ENCODE results near the gene RPS10.
"Not testable (repeated sequence)": the region's sequence is repeated elsewhere in the genome, so short reads cannot be mapped to it uniquely, and the experiment has no call there.

RPS10 gene

DNA sequence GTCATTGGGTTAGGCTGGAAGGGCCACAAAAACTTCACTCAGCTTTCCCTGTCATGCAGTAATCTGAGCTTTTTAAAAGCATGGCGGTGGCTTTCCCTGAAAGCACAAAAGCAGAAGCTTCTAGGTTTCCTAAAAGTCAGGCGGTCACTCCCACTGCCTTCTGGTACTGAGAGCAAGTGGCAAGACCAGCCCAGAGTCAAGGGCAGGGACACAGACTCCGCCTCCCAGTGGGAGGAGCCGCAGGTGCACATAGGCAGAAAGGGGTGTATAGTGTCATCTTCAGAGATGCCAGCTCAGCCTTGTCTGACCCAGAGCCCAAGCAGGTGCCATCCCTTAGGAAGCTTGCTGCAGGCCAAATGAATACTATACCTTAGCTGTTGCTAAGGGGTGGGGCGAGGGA lies 22.0 kb upstream of the RPS10 start:
- no peak for DNase-seq (ENCODE audit: low read depth in 2 of 2)

DNA sequence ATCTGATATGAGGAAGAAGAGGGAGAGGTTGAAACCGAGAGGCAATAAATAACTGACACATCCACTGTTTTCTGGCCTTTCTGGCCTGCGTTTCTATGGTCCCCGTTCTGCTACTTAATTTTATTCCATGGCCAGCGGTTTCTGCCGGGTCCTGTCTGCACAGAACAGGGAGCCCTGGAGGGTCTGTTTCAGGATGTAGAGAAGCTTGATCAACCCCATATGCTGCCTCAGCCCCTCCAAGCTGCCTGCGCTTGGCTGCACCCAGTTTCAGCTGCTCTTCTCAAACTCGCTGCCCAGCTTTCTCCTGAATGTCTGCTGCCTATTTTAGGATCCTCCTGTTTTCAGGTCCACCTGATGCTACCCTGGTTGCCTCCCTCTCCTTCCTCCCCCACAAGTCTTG lies 21.5 kb upstream of the RPS10 start:
- no peak for DNase-seq (ENCODE audit: low read depth in 2 of 2)

DNA sequence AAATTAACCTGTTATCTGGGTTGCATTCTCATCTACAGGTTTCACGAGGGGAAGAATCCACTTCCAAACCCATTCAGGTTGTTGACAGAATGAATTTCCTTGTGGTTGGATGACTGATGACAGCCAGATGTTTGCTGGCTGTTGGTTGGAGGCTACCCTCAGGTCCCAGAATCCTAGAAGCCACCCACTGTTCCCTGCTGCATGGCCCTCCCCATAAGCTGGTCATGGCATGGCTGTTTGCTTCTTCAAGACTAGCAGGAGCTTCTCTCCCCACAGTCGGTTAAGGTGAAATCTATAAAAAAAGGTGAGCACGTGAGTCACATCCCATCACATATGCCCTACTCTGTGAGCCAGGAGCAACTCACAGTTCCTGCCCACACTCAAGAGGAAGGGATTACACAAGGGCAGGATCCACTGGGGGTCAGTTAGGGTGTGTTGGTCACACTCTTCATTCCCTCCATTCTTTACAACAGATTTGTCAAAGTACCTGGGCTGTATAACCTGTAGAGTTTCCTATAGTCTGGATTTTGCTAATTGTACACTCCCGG lies 19.5 kb upstream of the RPS10 start:
- DNase-seq (ENCODE audit: low read depth in 2 of 2): no peak

DNA sequence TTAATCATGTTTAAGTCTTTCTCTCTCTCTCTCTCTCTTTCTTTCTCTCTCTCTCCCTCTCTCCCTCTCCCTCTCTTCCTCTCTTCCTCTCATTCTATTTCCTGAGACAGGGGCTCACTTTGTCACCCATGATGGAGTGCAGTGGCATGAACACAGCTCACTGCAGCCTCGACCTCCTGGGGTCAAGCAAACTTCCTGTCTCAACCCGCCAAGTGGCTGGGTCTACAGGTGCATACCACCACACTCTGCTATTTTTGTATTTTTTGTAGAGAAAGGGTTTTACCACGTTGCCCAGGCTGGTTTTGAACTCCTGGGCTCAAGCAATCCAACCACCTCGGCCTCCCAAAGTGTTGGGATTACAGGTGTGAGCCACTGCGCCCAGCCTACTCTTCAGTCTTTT lies 15.7 kb upstream of the RPS10 start:
- DNase-seq (ENCODE audit: low read depth in 2 of 2): no peak

GRCh38 chr6:34439442-34439841 lies 13.6 kb upstream of the RPS10 start:
- no peak for DNase-seq (ENCODE audit: low read depth in 2 of 2)

GRCh38 chr6:34438705-34439104 lies 12.8 kb upstream of the RPS10 start:
- DNase-seq (ENCODE audit: low read depth in 2 of 2): no peak

- DNase-seq (ENCODE audit: low read depth in 2 of 2): no peak
Measured at GRCh38 chr6:34437644-34437970, 11.7 kb upstream of the RPS10 start.

DNA sequence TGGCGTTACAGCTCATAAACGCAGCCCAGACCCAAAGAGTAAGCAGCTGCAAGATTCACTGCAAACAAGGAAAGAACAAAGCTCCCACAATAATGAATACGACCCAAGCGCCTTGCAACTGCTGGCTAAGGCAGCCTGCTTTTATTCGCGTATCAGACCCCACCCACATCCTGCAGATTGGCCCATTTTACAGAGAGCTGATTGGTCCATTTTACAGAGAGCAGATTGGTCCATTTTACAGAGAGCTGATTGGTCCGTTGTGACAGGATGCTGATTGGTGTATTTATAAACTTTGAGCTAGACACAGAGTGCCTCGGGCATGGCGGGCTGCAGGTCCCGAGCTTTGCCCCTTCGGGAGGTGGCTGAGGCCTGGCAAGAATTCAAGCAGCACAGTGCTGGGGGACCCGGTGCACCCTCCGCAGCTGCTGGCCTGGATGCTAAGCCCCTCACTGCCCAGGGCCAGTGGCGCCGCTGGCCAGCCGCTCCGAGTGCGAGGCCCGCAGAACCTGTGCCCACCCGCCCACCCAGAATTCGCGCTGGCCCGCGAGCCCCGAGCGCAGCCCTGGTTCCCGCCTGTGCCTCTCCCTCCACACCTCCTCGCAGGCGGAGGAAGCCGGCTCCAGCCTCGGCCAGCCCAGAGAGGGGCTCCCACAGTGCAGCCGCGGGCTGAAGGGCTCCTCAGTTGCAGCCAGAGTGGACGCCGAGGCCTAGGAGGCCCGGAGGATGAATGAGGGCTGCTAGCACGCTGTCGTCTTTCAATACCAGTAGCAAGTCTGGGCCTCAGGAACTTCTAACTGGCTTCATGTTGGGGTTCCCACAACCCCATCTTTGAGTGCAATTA lies 11.2 kb upstream of the RPS10 start:
- no peak for DNase-seq (ENCODE audit: low read depth in 2 of 2)

GRCh38 chr6:34435916-34436315 lies 10.0 kb upstream of the RPS10 start:
- no peak for DNase-seq (ENCODE audit: low read depth in 2 of 2)

- peak in 1 of 2 donors; percentile 19 for DNase-seq (ENCODE audit: low read depth in 2 of 2)
Measured at GRCh38 chr6:34425132-34425497, 754 bp downstream of the RPS10 start.

GRCh38 chr6:34424200-34425131 lies 1.4 kb downstream of the RPS10 start:
- no peak for DNase-seq (ENCODE audit: low read depth in 2 of 2)

DNA sequence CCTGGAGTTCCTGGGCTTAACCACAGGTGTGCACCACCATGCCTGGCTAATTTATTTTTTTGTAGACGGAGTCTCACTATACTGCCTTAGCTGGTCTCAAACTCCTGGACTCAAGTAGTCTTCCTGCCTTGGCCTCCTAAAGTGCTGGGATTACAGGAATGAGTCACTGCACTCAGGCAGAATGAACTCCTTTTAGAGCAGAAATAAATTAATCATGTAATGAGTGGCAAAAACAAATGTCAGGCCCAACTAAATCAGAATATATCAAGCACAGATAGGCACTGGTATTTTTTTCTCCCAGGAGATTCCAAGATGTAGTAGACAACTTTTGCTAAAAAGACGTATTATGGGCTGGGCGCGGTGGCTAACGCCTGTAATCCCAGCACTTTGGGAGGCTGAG lies 2.6 kb downstream of the RPS10 start:
- no peak for DNase-seq (ENCODE audit: low read depth in 2 of 2)

- DNase-seq (ENCODE audit: low read depth in 2 of 2): no peak
Measured at GRCh38 chr6:34418367-34418766, 7.5 kb downstream of the RPS10 start.

DNA sequence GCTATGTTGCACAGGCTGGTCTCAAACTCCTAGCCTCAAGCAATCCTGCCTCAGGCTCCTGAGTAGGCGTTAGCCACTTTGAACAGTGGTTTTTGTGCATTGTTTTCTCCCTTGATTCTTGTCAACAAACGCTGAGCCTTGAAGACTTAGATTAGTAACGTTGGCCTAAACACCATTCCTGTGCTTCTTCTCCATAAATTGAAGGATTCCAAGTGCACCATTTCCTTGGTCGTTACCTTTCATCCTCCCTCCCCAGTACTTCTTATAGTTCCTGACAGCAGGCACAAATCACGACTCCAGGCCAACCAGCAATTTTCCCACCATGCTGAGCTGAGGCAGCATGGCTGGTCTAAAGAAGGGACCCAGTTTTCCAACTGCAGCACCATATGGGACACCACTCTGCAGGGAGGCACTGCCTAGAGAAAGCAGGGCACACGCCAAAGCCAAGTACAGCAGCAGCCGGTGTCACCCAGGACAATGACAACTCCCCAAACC lies 8.9 kb downstream of the RPS10 start:
- DNase-seq (ENCODE audit: low read depth in 2 of 2): no peak

DNA sequence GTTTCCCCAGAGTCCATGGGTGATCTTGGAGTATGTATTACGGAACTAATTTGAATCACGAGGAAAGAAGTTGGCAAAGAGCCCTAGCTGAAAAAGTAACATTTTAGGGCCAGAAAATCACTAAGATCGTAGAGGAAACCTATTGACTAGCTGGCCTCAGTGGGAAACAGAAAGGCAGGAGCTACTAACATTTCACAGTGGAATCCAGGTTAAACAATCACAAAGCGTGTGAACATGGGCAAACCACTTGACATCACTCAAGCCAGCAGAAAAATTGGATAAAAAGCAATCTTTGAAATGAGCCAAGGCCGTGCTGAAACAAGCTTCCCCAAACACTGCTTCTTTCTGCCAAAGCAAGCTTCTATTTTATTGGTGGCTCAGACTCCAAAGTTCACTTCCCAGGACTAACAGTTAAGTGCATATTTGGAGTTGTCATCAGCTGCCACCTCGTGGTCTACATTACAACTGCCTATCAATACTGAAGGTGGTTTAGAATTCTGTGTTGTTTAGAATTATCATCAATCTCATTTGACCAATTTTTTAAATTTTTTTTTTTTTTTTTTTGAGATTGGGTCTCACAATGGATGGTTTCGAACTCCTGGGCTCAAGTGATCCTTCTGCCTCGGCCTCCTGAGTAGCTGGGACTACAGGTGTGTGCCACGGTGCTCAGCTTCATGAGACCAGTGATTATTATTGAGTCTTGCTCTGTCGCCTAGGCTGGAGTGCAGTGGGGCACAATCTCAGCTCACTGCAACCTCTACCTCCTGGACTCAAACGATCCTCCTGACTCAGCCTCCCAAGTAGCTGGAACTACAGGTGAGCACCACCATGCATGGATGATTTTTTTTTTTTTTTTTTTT lies 10.6 kb downstream of the RPS10 start:
- DNase-seq (ENCODE audit: low read depth in 2 of 2): no peak

GRCh38 chr6:34412643-34413214 lies 13.1 kb downstream of the RPS10 start:
- DNase-seq (ENCODE audit: low read depth in 2 of 2): no peak

DNA sequence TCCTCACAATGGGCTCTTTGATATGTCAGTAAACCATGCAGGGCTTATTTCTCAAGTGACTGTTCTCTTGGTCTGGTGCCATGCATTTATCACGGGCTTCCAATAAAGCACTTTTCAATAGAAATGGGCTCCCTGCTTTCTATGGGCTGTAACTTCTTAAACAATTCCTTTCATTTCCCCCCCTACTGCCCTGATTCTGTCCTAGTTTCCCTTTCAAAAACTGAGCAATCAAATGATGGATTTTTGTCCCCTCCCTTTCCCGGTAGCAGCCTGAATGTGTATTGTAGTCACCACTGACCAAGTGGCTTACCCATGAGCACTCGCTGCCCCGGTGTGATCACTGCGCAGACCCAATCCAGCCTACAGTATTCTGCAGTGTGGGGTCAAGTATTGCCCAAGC lies 13.9 kb downstream of the RPS10 start:
- no peak for DNase-seq (ENCODE audit: low read depth in 2 of 2)

DNA sequence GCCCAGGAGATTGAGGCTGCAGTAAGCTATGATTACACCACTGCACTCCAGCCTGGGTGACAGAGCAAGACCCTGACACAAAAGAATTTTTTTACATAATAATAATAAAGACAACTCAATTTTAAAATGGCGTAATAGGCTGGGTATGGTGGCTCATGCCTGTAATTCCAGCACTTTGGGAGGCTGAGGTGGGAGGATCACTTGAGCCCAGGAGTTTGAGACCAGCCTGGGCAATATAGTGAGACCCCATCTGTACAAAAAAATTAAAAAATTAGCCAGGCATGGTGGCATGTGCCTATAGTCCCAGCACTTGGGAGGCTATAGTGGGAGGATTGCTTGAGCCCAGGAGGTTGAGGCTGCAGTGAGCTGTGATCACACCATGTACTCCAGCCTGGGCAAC lies 18.0 kb downstream of the RPS10 start:
- not testable (repeated sequence) for DNase-seq (ENCODE audit: low read depth in 2 of 2)

DNA sequence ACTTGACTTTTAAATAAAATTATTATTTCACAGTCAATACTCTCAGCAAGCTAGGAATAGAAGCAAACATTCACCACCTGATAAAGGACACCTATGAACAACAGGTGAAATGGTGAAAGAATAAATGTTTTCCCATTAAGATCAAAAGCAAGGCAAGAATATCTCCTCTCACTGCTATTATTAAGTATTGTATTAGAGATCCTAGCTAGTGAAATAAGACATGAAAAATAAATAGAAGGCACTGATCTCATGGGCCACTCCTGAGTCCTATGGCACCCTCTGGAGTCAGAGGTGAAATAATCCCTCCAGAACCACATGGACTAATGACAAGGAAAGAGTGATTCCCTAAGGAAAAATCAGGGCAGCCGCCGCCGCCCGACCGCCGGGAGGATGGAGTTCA lies 29.4 kb downstream of the RPS10 start:
- no peak for DNase-seq (ENCODE audit: low read depth in 2 of 2)

- DNase-seq (ENCODE audit: low read depth in 2 of 2): no peak
Measured at GRCh38 chr6:34393966-34394305, 31.9 kb downstream of the RPS10 start.

GRCh38 chr6:34393191-34393965 lies 32.5 kb downstream of the RPS10 start:
- DNase-seq (ENCODE audit: low read depth in 2 of 2): no peak
